HL-60 (cell line): ENCODE measurements around the gene KCNMA1.

Experiments used
- GABPA ChIP-seq: IDR thresholded peaks from 2 replicates; pipeline ENCODE4 v1.6.1; 2012; ENCODE audit warnings: low read depth
- POLR2AphosphoS5 ChIP-seq: IDR thresholded peaks from 2 replicates; pipeline ENCODE4 v1.6.1; 2012; ENCODE audit warnings: low read depth
- REST ChIP-seq: IDR thresholded peaks from 2 replicates; pipeline ENCODE4 v1.6.1; 2012; ENCODE audit warnings: low read depth; ENCODE audit not compliant: insufficient replicate concordance
- TF ChIP-seq, protein P1 (sequence below): IDR thresholded peaks from one replicate; pipeline ENCODE4 v1.5.1; 2011; ENCODE audit warnings: low read length, control low read depth, inconsistent platforms; ENCODE audit not compliant: insufficient read depth

DNA sequence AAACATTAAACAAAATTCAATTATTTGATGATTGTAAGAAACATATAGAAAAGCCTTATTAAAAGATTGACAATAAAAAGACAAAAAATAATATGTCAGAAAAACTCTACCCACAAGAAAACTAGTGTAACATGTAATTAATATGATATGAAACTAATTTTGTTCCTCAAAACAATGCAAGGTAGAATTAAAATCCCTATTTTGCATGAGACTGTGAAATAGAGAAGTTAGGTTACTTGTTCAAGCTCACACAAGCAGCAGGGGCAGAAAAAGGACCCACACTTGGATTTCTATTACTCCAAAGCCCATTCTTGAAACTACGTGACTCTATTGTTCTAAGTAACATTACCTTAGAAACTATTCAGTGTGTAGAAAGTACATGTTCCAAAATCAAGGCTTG is 96.4 kb downstream of the KCNMA1 start:
- no peak for TF ChIP-seq POLR2AphosphoS5
- TF ChIP-seq, protein P1, sequence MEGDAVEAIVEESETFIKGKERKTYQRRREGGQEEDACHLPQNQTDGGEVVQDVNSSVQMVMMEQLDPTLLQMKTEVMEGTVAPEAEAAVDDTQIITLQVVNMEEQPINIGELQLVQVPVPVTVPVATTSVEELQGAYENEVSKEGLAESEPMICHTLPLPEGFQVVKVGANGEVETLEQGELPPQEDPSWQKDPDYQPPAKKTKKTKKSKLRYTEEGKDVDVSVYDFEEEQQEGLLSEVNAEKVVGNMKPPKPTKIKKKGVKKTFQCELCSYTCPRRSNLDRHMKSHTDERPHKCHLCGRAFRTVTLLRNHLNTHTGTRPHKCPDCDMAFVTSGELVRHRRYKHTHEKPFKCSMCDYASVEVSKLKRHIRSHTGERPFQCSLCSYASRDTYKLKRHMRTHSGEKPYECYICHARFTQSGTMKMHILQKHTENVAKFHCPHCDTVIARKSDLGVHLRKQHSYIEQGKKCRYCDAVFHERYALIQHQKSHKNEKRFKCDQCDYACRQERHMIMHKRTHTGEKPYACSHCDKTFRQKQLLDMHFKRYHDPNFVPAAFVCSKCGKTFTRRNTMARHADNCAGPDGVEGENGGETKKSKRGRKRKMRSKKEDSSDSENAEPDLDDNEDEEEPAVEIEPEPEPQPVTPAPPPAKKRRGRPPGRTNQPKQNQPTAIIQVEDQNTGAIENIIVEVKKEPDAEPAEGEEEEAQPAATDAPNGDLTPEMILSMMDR, result no peak
- TF ChIP-seq REST, result no peak
- TF ChIP-seq GABPA, result no peak
